Ishikawa (cell line): Measurements from ENCODE around the gene CD83.

Experiments
- CEBPB ChIP-seq: IDR thresholded peaks from 2 replicates; pipeline ENCODE4 v1.6.1; 2012
- CREB1 ChIP-seq: IDR thresholded peaks from 2 replicates; pipeline ENCODE4 v1.6.1; 2012; ENCODE audit warnings: low read depth
- EGR1 ChIP-seq: IDR thresholded peaks from 2 replicates; pipeline ENCODE4 v1.6.1; 2012
- EP300 ChIP-seq: IDR thresholded peaks from 2 replicates; pipeline ENCODE4 v1.6.1; 2012; ENCODE audit warnings: borderline replicate concordance
- FOXM1 ChIP-seq: IDR thresholded peaks from 2 replicates; pipeline ENCODE4 v1.6.1; 2012; ENCODE audit warnings: low read depth, borderline replicate concordance
- MAX ChIP-seq: IDR thresholded peaks from 2 replicates; pipeline ENCODE4 v1.6.1; 2012
- NFIC ChIP-seq: IDR thresholded peaks from 2 replicates; pipeline ENCODE4 v1.6.1; 2012
- RAD21 ChIP-seq: IDR thresholded peaks from 2 replicates; pipeline ENCODE4 v1.6.1; 2012; ENCODE audit warnings: low read depth
- REST ChIP-seq: IDR thresholded peaks from 2 replicates; pipeline ENCODE4 v1.6.1; 2012; ENCODE audit warnings: low read depth, mild to moderate bottlenecking
- TAF1 ChIP-seq: IDR thresholded peaks from 2 replicates; pipeline ENCODE4 v1.6.1; 2012; ENCODE audit warnings: low read depth, mild to moderate bottlenecking
- TCF12 ChIP-seq: IDR thresholded peaks from 2 replicates; pipeline ENCODE4 v1.6.1; 2012; ENCODE audit warnings: low read depth
- TEAD4 ChIP-seq: IDR thresholded peaks from 2 replicates; pipeline ENCODE4 v1.6.1; 2012
- USF1 ChIP-seq: IDR thresholded peaks from 2 replicates; pipeline ENCODE4 v1.6.1; 2012
- YY1 ChIP-seq: IDR thresholded peaks from 2 replicates; pipeline ENCODE4 v1.6.1; 2012; ENCODE audit warnings: low read depth
- ZBTB7A ChIP-seq: IDR thresholded peaks from 2 replicates; pipeline ENCODE4 v1.6.1; 2012; ENCODE audit warnings: low read depth

CD83 gene

GRCh38 chr6:14091339-14091978 lies 26.1 kb upstream of the CD83 start:
- TF ChIP-seq ZBTB7A (no peak), NFIC (no peak), REST (no peak), FOXM1 (no peak)

GRCh38 chr6:14092316-14092715 lies 25.3 kb upstream of the CD83 start:
- TF ChIP-seq EGR1 (no peak), MAX (no peak), CEBPB (no peak), TAF1 (no peak)

GRCh38 chr6:14092838-14093789 lies 24.5 kb upstream of the CD83 start:
- TF ChIP-seq REST, result no peak
- TF ChIP-seq TEAD4, result no peak
- TF ChIP-seq YY1, result no peak
- no peak for TF ChIP-seq CREB1
- no peak for TF ChIP-seq TCF12
- no peak for TF ChIP-seq CEBPB
- TF ChIP-seq MAX, result no peak
- no peak for TF ChIP-seq EP300
- TF ChIP-seq TAF1, result no peak
- TF ChIP-seq FOXM1, result no peak
- no peak for TF ChIP-seq NFIC
- no peak for TF ChIP-seq EGR1
- no peak for TF ChIP-seq ZBTB7A
- TF ChIP-seq USF1, result no peak

- no peak for TF ChIP-seq CEBPB
- no peak for TF ChIP-seq FOXM1
- TF ChIP-seq TCF12, result no peak
- no peak for TF ChIP-seq TEAD4
- TF ChIP-seq EP300, result no peak
- no peak for TF ChIP-seq REST
- TF ChIP-seq USF1, result no peak
- no peak for TF ChIP-seq MAX
- no peak for TF ChIP-seq RAD21
- TF ChIP-seq CREB1, result no peak
- no peak for TF ChIP-seq EGR1
- no peak for TF ChIP-seq NFIC
- TF ChIP-seq TAF1, result no peak
- TF ChIP-seq ZBTB7A, result no peak
- TF ChIP-seq YY1, result no peak
Measured at GRCh38 chr6:14094721-14095120, 22.9 kb upstream of the CD83 start.
